CD14-positive monocyte (primary cell): ENCODE data around the gene CPSF6. TPM values are rescaled to one million over a fixed set of nuclear protein-coding genes. Genes with fewer than 3 reads are reported as not detected.

Experiments
- DNase-seq, 3 donors: peaks; one replicate each; pipeline ENCODE4 v3.0.0-alpha.2; 2011 to 2022
- H2AFZ ChIP-seq: 2 replicates; pipeline ENCODE4 v1.6.0; 2012; ENCODE audit warnings: mild to moderate bottlenecking, low read depth, low read length, inconsistent platforms; ENCODE audit not compliant: insufficient read depth, poor library complexity, severe bottlenecking
- H3K27ac ChIP-seq, 2 donors: 1 replicate in 1 of 2; 2 replicates in 1 of 2; pipeline ENCODE4 v1.5.1; 2012 to 2013; ENCODE audit warnings: low read length in 2 of 2, control low read depth in 1 of 2, inconsistent platforms in 1 of 2, low read depth in 1 of 2, mild to moderate bottlenecking in 1 of 2
- H3K27me3 ChIP-seq, 2 donors: one replicate each; pipeline versions ENCODE4 v1.6.0 to v1.6.1; 2011 to 2013; ENCODE audit warnings: low read length in 2 of 2; ENCODE audit not compliant: control insufficient read depth in 2 of 2, insufficient read depth in 2 of 2
- H3K36me3 ChIP-seq, 2 donors: replicated peaks in 1 of 2; 1 replicate in 1 of 2; 2 replicates in 1 of 2; pipeline versions ENCODE4 v1.5.1 to v1.6.1; 2012 to 2013; ENCODE audit warnings: low read length in 2 of 2, control low read depth in 1 of 2, inconsistent platforms in 1 of 2, mild to moderate bottlenecking in 1 of 2; ENCODE audit not compliant: insufficient read depth in 2 of 2, control insufficient read depth in 1 of 2
- H3K4me1 ChIP-seq, 2 donors: 1 replicate in 1 of 2; 2 replicates in 1 of 2; pipeline versions ENCODE4 v1.5.1 to v1.6.1; 2012 to 2013; ENCODE audit warnings: low read length in 2 of 2, control low read depth in 1 of 2, inconsistent platforms in 1 of 2, mild to moderate bottlenecking in 1 of 2, moderate library complexity in 1 of 2; ENCODE audit not compliant: insufficient read depth in 2 of 2, control insufficient read depth in 1 of 2
- H3K4me2 ChIP-seq: replicated peaks from 2 replicates; pipeline ENCODE3; 2012; ENCODE audit warnings: low read length, moderate library complexity, mild to moderate bottlenecking; ENCODE audit not compliant: poor library complexity, severe bottlenecking; ENCODE audit errors: extremely low read depth
- H3K4me3 ChIP-seq, 3 experiments: fragments of 200-600 bp in 1 of 3; sonication (generic) in 1 of 3; replicated peaks in 1 of 3; 1 replicate in 2 of 3; 2 replicates in 1 of 3; pipeline ENCODE4 v1.5.1; 2011 to 2013; ENCODE audit warnings: low read length in 3 of 3, mild to moderate bottlenecking in 3 of 3, control low read depth in 2 of 3, low read depth in 2 of 3, inconsistent platforms in 1 of 3, moderate library complexity in 1 of 3
- H3K79me2 ChIP-seq: 2 replicates; pipeline ENCODE4 v1.6.0; 2012; ENCODE audit warnings: mild to moderate bottlenecking, control low read depth, inconsistent platforms, low read length, moderate library complexity; ENCODE audit not compliant: insufficient read depth
- H3K9ac ChIP-seq: 2 replicates; pipeline ENCODE4 v1.6.0; 2017; ENCODE audit warnings: low read length, mild to moderate bottlenecking; ENCODE audit not compliant: insufficient read depth, poor library complexity, severe bottlenecking
- H3K9me3 ChIP-seq, 2 donors: replicated peaks in 1 of 2; 1 replicate in 1 of 2; 2 replicates in 1 of 2; pipeline versions ENCODE4 v1.5.1 to v1.6.1; 2012 to 2013; ENCODE audit warnings: low read length in 2 of 2, control low read depth in 1 of 2; ENCODE audit not compliant: control insufficient read depth in 1 of 2, insufficient read depth in 1 of 2
- H4K20me1 ChIP-seq: 2 replicates; pipeline ENCODE4 v1.6.0; 2012; ENCODE audit warnings: mild to moderate bottlenecking, low read length, control low read depth, moderate library complexity; ENCODE audit not compliant: insufficient read depth
- H3K27ac Mint-ChIP-seq, 7 donors: one replicate each; pipeline ENCODE4 v1.8.0; 2020; ENCODE audit warnings: mild to moderate bottlenecking in 7 of 7, mixed read lengths in 7 of 7, moderate library complexity in 6 of 7, inconsistent platforms in 2 of 7
- H3K27me3 Mint-ChIP-seq, 3 donors: one replicate each; pipeline ENCODE4 v1.8.0; 2021 to 2022; ENCODE audit warnings: low read depth in 3 of 3, mild to moderate bottlenecking in 3 of 3, mixed read lengths in 3 of 3, moderate library complexity in 3 of 3, inconsistent platforms in 1 of 3
- H3K36me3 Mint-ChIP-seq, 2 donors: one replicate each; pipeline ENCODE4 v1.8.0; 2020; ENCODE audit warnings: mixed read lengths in 2 of 2, inconsistent platforms in 1 of 2, mild to moderate bottlenecking in 1 of 2
- H3K4me1 Mint-ChIP-seq: one replicate; pipeline ENCODE4 v1.8.0; 2020; ENCODE audit warnings: mild to moderate bottlenecking, mixed read lengths
- H3K4me3 Mint-ChIP-seq, 2 donors: one replicate each; pipeline ENCODE4 v1.8.0; 2020; ENCODE audit warnings: mild to moderate bottlenecking in 2 of 2, mixed read lengths in 2 of 2, moderate library complexity in 1 of 2
- H3K9me3 Mint-ChIP-seq, 7 donors: one replicate each; pipeline ENCODE4 v1.8.0; 2020 to 2022; ENCODE audit warnings: mixed read lengths in 7 of 7, mild to moderate bottlenecking in 6 of 7, moderate library complexity in 6 of 7, inconsistent platforms in 2 of 7
- WGBS: methylation state at CpG from one replicate; pipeline ENCODE4 v1.1.5; 2013; ENCODE audit warnings: missing lambda C conversion rate; ENCODE audit not compliant: insufficient coverage; 5-methylcytosine and 5-hydroxymethylcytosine counted together
- intact Hi-C, 2 donors: fragments of 100-400 bp; cut with micrococcal nuclease; formaldehyde crosslinking; loops; one replicate each; pipeline versions ENCODE4 v1.15.0 to v1.15.1; 2023
- polyA plus RNA-seq, 3 donors: library from polyadenylated mRNA; depleted of rRNA in 1 of 3; unstranded in 2 of 3; stranded (reverse) in 1 of 3; fragments of 300-500 nt in 2 of 3; fragments of >200 nt in 1 of 3; fragmentation: Illumina TruSeq in 2 of 3; gene quantifications; 1 replicate in 2 of 3; 2 replicates in 1 of 3; pipeline ENCODE4 v1.2.3, GENCODE V29; 2012 to 2021
- TF ChIP-seq, protein P1 (sequence below): fragments of 200-600 bp; IDR thresholded peaks from one replicate; pipeline ENCODE4 v1.8.0; 2022; ENCODE audit warnings: antibody characterized with exemption, mild to moderate bottlenecking

CPSF6 gene
- polyA plus RNA-seq, 3 donors, result 18.3 to 38.0 (median 35.4) TPM

DNA sequence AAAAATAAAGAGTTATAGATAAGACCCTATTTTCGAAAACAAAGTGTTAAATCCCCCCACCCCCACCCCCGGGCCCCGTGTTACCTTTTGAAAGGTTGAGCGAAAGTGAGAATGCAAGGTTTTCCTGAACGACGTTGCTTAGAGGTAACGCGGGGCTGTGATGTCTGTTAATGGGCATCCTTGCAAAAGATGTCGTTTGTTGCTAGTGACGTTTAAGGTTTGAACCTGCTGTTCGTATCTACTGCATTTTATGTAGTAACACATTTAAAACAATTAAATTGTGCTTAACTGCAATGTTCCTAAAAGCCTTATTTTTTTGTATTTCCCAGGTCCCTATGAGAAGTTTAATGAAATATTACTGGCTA is 1.2 kb downstream of the CPSF6 start:
- H3K27me3 Mint-ChIP-seq, result peaks cover 0 to 2% (median 2%) of the 10 kb centered on the region in 3 donors
- H3K27me3 ChIP-seq, result no peaks in the 10 kb centered on the region
- peak overlapping the region; percentile 92 to 95 for H3K4me3 Mint-ChIP-seq
- H3K27ac Mint-ChIP-seq, result peak overlapping the region in 6 of 7 donors; percentile 88 to 98 (median 94)
- peak overlapping the region; percentile 83 for H3K4me2 ChIP-seq
- intact Hi-C loops, result loop anchor here (10.0 kb wide), 2 partner anchors 86 to 376 kb away; no protein-coding TSS in a partner anchor
- H3K4me1 Mint-ChIP-seq, result peaks cover 37% of the 10 kb centered on the region
- no peaks in the 10 kb centered on the region for H3K9me3 ChIP-seq
- peaks cover 58% of the 10 kb centered on the region for H3K79me2 ChIP-seq
- WGBS, result 0% methylated on average over 4 of the region's 11 CpGs
- H3K4me3 ChIP-seq, result peak overlapping the region; percentile 74 to 97 (median 78)
- DNase-seq, result no peak
- TF ChIP-seq, protein P1, sequence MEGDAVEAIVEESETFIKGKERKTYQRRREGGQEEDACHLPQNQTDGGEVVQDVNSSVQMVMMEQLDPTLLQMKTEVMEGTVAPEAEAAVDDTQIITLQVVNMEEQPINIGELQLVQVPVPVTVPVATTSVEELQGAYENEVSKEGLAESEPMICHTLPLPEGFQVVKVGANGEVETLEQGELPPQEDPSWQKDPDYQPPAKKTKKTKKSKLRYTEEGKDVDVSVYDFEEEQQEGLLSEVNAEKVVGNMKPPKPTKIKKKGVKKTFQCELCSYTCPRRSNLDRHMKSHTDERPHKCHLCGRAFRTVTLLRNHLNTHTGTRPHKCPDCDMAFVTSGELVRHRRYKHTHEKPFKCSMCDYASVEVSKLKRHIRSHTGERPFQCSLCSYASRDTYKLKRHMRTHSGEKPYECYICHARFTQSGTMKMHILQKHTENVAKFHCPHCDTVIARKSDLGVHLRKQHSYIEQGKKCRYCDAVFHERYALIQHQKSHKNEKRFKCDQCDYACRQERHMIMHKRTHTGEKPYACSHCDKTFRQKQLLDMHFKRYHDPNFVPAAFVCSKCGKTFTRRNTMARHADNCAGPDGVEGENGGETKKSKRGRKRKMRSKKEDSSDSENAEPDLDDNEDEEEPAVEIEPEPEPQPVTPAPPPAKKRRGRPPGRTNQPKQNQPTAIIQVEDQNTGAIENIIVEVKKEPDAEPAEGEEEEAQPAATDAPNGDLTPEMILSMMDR, result no peak
- peak overlapping the region; percentile 93 for H2AFZ ChIP-seq
- H3K36me3 Mint-ChIP-seq, result peaks cover 6% of the 10 kb centered on the region in 2 donors
- H3K9ac ChIP-seq, result peak overlapping the region; percentile 91
- peaks cover 0 to 2% of the 10 kb centered on the region in 2 donors for H3K36me3 ChIP-seq
- H3K9me3 Mint-ChIP-seq, result no peaks in the 10 kb centered on the region
- peak overlapping the region in 1 of 2 donors; percentile 94 for H3K27ac ChIP-seq
- H4K20me1 ChIP-seq, result peaks cover 42% of the 10 kb centered on the region
- H3K4me1 ChIP-seq, result peaks cover 24 to 38% of the 10 kb centered on the region in 2 donors

DNA sequence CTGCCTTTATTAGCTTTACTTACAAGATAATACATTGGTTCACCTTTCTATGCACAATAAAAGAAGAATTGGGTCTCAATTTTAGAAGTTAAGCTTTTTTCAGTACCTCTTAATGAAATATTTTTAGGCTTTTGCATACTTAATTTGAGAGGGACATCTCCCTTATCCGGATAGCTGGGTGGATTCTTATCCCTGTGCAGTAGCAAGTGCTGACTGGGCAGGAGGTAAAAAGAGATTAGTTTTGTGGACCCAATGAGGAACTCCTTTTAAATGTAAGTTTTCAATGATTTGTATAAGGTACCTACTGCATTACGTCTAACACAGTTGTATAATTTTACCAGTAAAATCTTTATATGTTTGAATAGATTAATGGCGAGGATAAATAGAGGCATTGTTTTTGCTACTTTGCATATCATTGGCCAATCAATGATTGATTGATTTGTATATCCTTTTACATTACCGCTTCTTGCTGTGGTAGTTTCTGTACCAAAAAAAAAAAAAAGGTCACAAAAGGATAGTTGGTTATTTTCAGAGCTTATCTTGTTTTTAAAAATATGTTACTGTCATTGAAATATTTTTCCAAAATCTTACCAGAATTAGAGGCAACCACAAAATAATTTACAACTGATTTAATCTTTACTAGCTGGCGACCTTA is 2.2 kb downstream of the CPSF6 start:
- peaks cover 51% of the 10 kb centered on the region for H4K20me1 ChIP-seq
- peaks cover 0 to 2% of the 10 kb centered on the region in 2 donors for H3K36me3 ChIP-seq
- no peaks in the 10 kb centered on the region for H3K9me3 ChIP-seq
- peaks cover 0 to 2% (median 2%) of the 10 kb centered on the region in 3 donors for H3K27me3 Mint-ChIP-seq
- peak overlapping the region in 1 of 3 experiments; percentile 97 for H3K4me3 ChIP-seq
- peak overlapping the region; percentile 83 for H3K4me2 ChIP-seq
- H3K79me2 ChIP-seq, result peaks cover 68% of the 10 kb centered on the region
- peak overlapping the region in 1 of 7 donors; percentile 22 for H3K27ac Mint-ChIP-seq
- no peaks in the 10 kb centered on the region for H3K9me3 Mint-ChIP-seq
- no peak overlapping the region for H3K27ac ChIP-seq
- H3K27me3 ChIP-seq, result no peaks in the 10 kb centered on the region
- peaks cover 6% of the 10 kb centered on the region in 2 donors for H3K36me3 Mint-ChIP-seq
- intact Hi-C loops, result loop anchor here (10.0 kb wide), 2 partner anchors 87 to 377 kb away; no protein-coding TSS in a partner anchor
- TF ChIP-seq, protein P1, result no peak
- H3K9ac ChIP-seq, result no peak overlapping the region
- H2AFZ ChIP-seq, result no peak overlapping the region
- peak overlapping the region in 1 of 2 donors; percentile 15 for H3K4me3 Mint-ChIP-seq
- H3K4me1 Mint-ChIP-seq, result peaks cover 44% of the 10 kb centered on the region
- H3K4me1 ChIP-seq, result peaks cover 24 to 38% of the 10 kb centered on the region in 2 donors
- DNase-seq, result no peak
- WGBS, result 20% methylated on average over 1 of the region's 5 CpGs
